ENCODE data around the gene ATXN10. TPM values are rescaled to one million over a fixed set of nuclear protein-coding genes. Genes with fewer than 3 reads are reported as not detected.

The ATXN10 gene
- total and polyA plus RNA-seq, 2 of the 8 experiments (the other 6 are each of a cell fraction or from before 2014, with no cell fraction given): 134 to 210 TPM

- TF ChIP-seq ATF2 (IDR thresholded peaks at IDR 0.05; ENCODE audit: low read length) (no peak), GTF2F1 (IDR thresholded peaks at IDR 0.05; ENCODE audit: borderline replicate concordance, low read depth, low read length) (no peak), KDM1A (IDR thresholded peaks at IDR 0.05; ENCODE audit: borderline replicate concordance, low read length) (no peak), GABPA (IDR thresholded peaks at IDR 0.05; ENCODE audit: borderline replicate concordance, insufficient read depth, low read length) (no peak), ASH2L (IDR thresholded peaks at IDR 0.05; ENCODE audit: low read length) (no peak), BACH1 (IDR thresholded peaks at IDR 0.05; ENCODE audit: low read length) (no peak)
Measured at GRCh38 chr22:45842291-45842991, 170.8 kb downstream of the ATXN10 start (continued).

Measured in H1 (cell line).